GM19468 (cell line): ENCODE results near the gene IFNL1.
"Not testable (repeated sequence)": the region's sequence is repeated elsewhere in the genome, so short reads cannot be mapped to it uniquely, and the experiment has no call there.

ENCODE experiments used
- ATAC-seq: cut with Tn5 transposase; IDR thresholded peaks from one replicate; pipeline ENCODE4 v1.9.1; 2021; ENCODE audit warnings: mild to moderate bottlenecking, moderate library complexity, moderate number of reproducible peaks; ENCODE audit not compliant: unreplicated experiment; ENCODE audit errors: extremely low read depth

Gene IFNL1

DNA sequence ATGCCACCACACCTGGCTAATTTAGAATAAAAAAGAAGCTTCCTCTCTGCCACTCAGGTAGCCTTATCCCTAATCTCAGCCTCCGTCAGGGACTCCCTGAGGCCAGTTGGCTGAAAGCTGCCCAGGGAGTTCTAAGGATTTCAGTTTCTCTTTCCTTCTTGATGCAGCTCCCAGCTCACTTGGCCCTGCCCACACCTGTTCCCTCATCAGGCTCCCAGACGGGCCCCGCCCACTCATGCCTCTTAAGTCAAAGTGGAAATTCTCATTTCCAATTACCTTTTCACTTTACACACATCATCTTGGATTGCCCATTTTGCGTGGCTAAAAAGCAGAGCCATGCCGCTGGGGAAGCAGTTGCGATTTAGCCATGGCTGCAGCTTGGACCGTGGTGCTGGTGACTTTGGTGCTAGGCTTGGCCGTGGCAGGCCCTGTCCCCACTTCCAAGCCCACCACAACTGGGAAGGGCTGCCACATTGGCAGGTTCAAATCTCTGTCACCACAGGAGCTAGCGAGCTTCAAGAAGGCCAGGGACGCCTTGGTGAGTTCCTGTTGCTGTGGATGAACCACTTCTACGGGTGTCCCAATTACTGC is at the start of gene IFNL1:
IFNL1 (plus strand) TSS at position 353 of the 591 bp plus-strand sequence; CDS start at position 368, 15 bp downstream.
- no peak for ATAC-seq

DNA sequence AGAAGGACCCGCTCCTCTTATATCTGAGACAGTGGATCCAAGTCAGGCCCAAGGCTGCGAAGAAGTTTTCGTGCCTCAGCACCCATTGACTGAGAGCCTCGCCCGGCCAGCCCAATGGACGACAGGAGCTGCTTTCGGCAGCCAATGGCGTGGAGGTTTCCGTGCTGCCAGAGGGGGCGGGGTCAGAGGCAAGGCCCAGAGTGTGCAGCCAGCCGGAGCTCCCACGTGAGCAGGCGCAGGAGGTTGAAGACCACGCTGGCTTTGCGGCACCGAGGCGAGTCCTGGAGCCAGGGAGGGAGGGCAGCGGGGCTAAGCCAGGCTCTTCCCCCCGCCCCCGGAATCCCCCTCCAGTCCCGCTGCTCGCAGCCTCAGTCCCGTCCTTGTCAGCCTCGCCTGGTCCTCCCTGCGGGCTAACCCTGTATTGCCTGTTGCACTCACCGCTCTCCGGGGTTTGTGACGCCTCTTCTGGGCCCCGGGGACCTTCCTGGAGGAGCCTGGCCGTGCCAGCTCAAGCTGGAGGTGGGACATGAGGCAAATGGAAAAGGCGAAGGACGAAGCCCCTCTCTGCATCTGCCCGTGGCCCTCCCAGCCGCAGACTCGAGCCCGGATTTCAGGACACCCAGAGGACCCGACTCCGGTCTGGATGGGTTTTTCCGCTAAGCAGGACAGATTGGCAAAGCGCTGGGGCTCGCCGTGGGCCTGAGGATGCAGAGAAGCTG is 49.1 kb upstream of the IFNL1 start:
- ATAC-seq, result no peak

DNA sequence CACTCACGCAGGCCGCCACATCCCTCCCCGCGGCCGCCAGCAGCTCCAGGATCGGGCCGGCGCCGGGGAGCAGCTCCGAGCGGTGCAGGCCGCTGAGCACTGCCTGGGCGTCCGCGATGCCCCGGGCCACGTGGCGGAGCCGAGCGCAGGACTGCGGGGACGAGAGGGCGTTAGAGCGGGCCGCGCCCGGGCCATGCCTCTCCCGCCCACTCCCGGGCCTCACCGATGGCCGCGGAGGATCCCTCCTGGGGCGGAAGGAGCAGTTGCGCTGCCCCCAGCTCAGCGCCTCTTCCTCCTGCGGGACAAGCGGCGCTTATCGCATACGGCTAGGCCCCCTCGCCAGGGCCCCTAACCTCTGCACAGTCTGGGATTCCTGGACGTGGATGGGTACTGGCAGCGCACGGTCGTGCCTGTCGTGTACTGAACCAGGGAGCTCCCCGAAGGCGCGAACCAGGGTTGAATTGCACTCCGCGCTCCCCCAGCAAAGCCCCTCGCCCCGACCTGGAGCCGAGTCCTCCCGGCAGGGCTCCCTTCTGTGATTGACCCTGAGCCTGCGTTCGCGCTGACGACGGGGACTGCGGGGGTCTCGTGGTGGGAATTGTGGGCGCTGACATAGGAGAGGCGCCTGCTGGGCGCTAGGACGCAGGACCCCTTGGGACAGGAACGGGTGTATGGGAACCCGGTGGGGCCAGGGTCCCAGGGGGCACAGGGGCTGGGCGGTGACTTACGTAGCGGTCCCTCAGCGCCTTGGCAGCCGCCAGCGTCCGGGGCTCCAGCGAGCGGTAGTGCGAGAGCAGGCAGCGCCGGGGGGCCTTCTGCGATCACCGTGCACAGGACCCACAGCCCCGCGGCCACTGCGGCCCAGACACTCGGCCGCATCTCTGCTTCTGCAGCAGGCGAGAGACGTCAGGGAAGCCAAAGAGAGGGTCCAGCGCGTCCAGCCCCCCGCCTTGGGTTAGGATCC is 48.2 kb upstream of the IFNL1 start:
- ATAC-seq, result no peak

DNA sequence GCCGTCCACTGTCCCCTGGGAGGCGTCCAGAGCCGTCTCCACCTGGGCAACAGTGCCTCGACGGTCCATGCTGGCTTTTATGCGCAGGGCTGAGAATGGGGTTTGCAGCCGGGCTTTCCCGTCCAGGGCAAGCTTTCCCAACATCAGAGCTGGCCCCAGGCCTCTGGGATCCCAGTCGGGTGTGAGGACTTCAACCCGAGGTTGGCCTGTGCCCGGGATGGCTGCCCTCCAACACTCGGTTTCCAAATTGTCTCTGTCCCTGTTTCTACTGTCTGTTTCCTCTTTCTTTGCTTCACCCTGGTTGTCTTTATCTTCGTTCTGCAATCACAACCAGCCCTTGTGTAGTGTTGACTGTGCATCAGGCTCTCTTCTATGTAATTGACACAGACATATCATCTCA is 47.4 kb upstream of the IFNL1 start, which contains the start of gene IFNL4:
IFNL4 (minus strand) TSS at position 51 of the 400 bp plus-strand sequence.
- ATAC-seq, result no peak

DNA sequence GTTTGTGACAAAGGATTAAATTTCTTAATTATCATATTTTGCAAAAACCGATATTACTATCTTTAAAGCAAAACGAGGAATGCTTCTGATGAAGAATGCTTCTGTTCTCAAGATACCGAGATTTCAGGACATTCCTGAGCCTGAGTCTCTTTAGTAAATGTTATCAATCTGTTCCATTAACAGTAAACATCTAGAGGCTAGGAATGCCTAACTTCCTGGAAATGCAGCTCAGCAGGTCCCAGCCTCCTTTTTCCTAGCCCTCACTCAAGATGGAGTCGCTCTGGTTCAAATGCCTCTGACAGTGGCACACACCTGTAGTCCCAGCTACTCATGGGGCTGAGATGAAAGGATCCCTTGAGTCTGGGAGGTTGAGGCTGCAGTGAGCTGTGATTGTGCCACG is 45.1 kb upstream of the IFNL1 start:
- no peak for ATAC-seq

DNA sequence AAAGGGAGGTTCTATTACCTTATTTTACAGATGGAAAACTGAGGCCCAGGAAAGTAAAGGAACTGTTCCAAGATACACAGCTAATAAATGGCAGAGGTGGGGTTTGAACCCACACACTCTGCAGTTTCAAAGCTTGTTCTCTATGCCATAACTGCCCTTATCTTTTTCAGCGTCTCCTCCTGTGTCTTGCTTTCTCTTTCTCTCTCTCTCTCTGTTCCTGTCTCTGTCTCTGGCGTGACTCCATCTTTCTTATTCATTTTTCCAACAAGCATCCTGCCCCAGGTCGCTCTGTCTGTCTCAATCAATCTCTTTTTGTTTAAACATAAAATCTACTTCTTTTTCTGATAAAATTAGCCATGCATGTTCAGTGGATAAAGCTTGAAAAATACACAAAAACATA is 44.4 kb upstream of the IFNL1 start:
- ATAC-seq, result no peak

DNA sequence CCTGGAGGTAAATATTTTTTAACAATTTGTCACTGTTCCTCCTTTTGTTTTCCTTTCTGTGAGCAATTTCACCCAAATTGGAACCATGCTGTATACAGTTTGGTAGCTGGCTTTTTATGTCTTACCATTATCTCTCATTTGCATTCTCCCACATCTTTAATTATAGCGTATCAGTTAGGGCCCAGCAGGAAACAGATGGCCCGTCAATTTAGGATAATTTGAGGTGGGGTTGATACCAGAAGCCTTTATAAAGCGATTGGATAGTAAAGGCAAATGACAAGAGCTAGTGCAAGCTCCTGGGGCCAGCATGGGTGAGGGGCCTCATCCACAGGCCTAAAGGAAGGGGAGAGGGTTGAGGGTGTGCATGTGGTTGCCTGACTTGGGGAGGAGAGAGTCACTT is 43.7 kb upstream of the IFNL1 start:
- no peak for ATAC-seq

DNA sequence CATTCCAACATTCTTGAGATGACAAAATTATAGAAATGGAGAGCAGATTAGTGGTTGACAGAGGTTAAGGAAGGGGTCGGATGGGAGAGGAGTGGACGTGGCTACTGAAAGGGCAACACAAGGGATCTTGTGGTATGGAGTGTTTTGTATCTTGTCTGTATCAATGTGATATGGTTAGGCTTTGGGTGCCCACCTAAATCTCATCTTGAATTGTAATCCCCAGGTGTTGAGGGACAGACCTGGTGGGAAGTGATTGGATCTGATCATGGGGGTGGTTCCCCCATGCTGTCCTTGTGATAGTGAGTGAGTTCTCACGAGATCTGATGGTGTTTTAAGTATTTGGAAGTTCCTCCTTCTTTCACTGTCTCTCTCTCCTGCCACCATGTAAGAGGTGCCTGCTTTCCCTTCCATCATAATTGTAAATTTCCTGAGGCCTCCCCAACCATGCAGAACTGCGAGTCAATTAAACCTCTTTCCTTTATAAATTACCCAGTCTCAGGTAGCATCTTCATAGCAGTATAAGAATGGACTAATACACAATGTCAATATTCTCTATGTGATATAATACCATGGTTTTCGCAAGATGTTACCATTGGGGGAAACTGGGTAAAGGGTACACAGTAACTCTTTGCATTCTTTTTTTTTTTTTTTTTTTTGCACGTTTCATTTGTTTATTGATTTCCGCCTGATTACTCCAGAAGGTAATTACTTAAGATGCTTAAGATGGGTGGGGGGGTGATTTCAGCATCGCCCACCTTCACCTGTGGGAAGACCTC is 42.6 kb upstream of the IFNL1 start:
- no peak for ATAC-seq

DNA sequence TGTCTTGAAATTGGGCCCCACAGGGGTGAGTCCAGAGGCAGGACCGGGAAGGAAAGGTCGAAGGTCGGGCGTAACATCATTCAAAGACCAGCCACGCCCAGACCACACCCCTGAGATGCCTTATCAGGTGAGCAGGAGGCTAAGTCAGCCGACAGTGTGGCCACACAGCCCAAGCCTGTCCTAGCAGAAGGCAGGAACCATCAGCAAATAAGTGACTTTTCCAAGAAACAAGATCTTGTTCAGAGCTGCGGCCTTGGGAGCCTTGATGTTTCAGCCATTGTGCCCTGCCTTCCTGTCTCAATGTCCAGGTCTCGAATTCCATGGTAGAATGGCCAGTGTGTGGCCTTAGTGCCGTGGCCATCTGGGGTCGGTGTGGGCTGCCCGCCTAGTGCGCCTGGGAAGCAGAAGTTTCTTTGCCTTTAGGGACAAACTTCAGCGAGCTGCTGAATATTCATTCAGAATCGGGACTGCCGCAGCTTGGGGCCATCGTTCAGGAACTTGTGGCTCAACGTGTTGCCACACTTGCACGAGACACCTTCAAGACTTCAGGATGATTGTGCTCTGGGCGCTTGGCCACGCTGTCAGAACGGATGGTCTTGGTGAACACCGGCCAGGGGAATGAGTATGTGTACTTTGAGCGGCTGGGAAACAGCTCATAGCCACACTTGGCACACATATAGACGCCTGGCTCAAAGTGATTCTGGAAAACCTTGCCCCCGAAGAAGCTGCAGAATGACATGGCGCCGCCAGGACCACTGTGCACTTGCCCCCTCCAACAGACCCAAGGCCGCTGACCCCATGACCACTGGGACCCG is 41.5 kb upstream of the IFNL1 start:
- ATAC-seq, result no peak

DNA sequence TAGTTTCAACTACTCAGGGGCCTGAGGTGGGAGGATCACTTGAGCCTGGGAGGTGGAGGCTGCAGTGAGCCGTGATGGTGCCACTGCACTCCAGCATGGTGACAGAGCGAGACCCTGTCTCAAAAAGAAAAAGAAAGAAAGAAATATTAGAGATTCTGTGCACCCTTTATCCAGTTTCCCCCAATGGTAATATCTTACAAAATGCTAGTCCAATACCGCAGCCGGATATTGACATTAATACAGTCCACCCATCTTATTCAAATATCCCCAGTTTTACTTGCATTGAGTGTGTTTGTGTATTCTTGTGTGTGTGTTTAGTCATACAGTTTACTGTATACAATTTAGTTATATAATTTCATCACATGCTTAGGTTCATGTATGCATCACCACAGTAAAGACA is 39.0 kb upstream of the IFNL1 start:
- ATAC-seq, result no peak

DNA sequence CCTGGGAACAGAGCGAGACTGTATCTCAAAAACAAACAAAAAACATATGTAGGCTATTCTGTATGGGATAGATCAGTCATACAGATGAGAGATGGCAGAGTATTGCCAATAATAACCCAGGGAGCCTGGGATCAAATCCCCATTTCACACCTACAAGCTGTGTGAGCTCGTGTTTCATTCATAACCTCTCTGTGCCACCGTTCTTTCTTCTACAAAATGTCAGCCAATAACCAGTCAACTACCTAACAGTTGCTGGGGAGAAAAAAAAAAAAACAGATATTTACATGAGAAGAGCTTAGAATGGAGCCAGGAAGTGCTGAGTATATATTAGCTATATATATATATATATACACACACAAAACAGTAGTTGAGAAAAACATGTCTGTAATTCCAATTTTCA is 34.5 kb upstream of the IFNL1 start:
- no peak for ATAC-seq

DNA sequence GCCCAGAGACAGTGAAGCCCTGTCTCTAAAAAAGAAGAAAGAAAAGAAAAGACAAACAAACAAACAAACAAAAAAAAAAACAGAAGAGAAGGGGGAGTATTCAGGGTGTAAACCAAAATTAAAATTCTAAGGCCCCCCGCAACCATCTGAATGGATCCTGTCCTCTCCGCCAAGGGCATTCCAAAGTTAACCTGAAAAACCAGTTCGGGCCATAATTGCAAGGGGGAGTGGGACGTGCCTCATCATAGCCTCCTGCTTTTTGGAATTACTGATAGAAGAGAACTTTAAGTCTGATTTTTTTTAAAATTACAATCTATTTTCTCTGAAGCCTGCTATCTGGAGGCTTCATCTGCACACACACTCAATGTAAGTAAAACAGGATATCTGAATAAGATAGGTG is 33.7 kb upstream of the IFNL1 start:
- ATAC-seq, result no peak

DNA sequence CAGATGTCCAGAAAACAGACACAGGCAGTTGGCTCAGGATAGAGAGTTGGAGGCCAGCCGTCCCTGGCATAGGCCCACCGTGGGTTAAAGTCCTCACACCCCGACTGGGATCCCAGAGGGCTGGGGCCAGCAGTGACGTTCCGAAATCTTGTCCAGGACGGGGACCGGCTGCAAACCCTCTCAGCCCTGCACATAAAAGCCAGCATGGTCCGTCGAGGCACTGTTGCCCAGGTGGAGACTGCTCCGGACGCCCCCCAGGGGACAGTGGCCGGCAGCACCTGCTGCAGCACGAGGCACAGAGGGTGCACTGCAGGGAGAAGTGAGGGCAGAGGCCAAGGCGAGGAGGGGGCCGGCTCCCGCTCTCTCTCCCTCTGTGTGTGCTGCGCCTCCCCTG is 32.3 kb upstream of the IFNL1 start:
- no peak for ATAC-seq

DNA sequence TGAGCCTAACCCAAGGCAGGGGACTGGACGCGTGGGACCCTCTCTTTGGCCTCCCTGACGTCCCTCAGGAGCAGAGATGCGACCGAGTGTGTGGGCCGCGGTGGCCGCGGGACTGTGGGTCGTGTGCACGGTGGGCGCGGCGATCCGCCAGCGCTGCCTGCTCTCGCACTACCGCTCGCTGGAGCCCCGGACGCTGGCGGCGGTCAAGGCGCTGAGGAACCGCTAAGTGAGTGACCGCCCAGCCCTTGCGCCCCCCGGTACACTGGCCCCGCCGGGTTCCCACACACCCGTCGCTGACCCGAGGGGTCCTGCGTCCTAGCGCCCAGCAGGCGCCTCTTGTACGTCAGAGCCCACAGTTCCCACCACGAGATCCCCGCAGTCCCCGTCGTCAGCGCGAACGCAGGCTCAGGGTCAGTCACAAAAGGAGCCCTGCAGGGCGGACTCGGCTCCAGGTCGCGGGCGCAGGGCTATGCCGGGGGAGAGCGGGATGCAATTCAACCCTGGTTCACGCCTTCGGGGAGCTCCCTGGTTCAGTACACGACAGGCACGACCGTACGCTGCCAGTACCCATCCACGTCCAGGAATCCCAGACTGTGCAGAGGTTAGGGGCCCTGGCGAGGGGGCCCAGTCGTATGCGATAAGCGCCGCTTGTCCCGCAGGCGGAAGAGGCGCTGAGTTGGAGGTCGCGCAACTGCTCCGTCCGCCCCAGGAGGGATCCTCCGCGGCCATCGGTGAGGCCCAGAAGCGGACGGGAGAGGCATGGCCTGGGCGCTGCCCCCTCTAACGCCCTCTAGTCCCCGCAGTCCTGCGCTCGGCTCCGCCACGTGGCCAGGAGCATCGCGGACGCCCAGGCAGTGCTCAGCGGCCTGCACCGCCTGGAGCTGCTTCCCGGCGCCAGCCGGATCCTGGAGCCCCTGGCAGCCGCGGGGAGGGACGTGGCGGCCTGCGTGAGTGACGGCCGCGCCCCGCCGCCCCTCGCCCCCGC is 31.6 kb upstream of the IFNL1 start:
- ATAC-seq, result no peak

DNA sequence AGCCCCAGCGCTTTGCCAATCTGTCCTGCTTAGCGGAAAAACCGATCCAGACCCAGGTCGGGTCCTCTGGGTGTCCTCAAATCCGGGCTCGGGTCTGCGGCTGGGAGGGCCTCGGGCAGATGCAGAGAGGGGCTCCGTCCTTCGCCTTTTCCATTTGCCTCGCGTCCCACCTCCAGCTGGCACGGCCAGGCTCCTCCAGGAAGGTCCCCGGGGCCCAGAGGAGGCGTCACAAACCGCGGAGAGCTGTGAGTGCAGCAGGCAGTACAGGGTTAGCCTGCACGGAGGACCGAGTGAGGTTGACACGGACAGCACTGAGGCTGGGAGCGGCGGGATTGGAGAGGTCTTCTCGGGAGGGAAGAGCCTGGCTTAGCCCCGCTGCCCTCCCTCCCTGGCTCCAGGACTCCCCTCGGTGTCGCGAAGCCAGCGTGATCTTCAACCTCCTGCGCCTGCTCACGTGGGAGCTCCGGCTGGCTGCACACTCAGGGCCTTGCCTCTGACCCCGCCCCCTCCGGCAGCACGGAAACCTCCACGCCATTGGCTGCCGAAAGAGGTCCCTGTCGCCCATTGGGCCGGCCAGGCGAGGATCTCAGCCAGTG is 30.8 kb upstream of the IFNL1 start:
- no peak for ATAC-seq

DNA sequence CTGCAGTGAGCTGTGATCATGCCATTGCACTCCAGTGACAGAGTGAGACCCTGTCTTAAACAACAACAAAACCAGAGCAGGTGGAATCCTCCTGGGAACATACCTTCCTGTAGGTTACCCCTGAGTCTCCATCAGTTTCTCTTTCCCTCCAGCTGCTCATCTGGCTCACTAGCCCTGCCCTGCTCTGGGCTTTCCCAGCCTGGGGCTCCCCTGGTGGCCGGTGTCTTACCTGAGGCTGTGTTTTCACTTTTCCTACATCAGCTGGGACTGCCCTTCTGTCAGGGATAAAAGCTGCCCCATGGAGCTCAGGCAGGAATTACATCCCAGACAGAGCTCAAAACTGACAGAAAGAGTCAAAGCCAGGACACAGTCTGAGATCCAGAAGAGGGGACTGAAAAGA is 28.1 kb upstream of the IFNL1 start, which contains the start of gene IFNL2:
IFNL2 (plus strand) TSS at position 312 of the 400 bp plus-strand sequence. CDS start 173 bp downstream, outside the sequence.
- not testable (repeated sequence) for ATAC-seq

DNA sequence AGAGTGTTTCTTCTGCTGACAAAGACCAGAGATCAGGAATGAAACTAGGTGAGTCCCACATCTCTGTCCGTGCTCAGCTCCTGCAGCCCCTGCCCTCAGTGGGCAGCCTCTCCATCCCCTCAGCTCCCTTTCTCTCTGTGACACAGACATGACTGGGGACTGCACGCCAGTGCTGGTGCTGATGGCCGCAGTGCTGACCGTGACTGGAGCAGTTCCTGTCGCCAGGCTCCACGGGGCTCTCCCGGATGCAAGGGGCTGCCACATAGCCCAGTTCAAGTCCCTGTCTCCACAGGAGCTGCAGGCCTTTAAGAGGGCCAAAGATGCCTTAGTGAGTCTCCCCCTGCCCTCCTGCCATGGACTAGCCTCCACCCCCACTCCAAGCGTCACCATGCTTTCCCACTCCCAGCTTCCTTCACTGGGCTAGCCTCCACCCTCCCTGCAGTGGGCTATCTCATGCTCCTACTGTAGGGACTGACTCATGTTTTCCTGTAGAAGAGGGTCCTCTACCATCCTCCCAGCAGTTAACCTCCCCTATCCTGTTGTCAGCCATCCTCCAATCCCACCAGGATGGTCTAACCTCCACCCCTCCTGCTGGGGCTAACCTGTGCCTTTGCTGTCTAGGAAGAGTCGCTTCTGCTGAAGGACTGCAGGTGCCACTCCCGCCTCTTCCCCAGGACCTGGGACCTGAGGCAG is 27.5 kb upstream of the IFNL1 start:
- ATAC-seq, result not testable (repeated sequence)
